Measurements from ENCODE around the gene GPLD1.
"Not testable (repeated sequence)": the region's sequence is repeated elsewhere in the genome, so short reads cannot be mapped to it uniquely, and the experiment has no call there.

The GPLD1 gene

DNA sequence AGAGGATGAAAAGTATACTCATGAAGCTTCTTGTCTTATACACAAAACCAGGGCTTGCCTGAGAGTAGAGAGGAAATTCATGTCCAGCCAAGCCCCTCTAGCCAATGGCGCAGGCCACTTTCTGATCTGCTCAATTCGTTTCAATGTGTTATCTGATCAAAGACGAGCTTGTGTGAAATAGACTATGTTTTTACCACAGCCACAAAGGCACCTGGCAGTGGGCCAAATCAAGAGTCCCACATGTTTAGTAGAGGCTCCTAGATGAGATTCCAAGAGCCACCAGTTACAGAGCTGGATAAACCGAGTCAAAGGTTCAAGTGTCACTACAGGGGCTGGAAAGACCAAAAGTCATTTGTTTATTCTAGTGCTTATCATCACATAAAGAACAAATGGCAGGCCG, 34.9 kb downstream of the GPLD1 start:
- DNase-seq (ENCODE audit: low read depth, low spot score) = no peak

DNA sequence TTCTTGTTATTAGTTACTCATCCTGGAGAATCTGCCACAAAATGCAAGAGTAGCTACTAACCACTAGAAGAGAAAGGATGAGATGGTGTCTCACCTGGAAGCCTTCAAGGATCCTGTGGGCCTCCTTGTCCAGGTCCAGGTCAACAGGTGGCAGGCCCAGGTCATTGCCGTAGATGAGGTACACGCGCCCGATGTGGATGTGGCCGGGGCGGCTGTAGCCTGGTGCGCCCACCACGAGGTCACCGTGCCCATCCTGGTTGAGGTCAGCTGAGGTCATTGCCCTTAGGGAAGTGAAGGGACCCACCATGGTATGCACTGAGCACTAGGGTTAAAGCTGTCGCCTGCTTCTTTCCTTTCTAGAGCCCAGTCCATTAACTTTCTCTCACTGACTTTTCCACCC, 35.5 kb downstream of the GPLD1 start:
- DNase-seq (ENCODE audit: low read depth, low spot score) = no peak

DNA sequence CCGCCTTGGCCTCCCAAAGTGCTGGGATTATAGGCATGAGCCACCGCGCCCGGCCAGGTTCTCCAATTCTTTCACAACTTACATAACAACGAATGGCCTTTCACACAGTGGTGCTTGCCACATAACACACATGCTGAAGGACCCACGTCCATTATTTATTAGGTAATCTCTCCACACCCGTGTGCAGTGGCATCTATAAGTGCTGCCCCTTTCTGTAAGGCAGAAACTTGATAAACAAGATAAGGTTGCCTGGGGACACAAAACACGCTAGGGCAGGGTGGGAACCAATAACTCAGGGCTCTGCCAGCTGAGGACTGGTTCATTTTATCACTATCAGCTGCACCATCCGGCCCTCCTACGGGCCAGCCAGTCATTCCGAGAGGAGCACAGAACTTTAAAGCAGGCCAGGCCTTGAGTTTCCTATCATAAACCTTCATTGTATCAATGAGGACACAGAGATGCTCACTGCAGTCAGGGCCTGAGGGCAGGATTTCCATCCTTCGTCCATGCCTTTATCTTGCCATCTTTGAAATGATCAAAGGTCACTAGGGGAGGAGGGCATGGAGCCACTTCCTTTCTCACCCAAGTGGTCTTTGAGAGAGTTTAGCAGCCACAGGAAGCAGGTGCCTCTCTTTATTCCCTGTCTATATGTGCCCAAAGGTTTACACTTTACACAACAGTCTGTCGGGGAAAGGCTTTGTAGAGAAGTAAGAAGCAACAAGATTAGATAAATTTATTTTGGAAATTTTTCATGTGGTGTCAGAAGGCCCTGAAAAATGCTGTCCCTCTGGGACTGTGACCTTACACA, 37.6 kb downstream of the GPLD1 start:
- no peak for DNase-seq (ENCODE audit: low read depth, low spot score)

DNA sequence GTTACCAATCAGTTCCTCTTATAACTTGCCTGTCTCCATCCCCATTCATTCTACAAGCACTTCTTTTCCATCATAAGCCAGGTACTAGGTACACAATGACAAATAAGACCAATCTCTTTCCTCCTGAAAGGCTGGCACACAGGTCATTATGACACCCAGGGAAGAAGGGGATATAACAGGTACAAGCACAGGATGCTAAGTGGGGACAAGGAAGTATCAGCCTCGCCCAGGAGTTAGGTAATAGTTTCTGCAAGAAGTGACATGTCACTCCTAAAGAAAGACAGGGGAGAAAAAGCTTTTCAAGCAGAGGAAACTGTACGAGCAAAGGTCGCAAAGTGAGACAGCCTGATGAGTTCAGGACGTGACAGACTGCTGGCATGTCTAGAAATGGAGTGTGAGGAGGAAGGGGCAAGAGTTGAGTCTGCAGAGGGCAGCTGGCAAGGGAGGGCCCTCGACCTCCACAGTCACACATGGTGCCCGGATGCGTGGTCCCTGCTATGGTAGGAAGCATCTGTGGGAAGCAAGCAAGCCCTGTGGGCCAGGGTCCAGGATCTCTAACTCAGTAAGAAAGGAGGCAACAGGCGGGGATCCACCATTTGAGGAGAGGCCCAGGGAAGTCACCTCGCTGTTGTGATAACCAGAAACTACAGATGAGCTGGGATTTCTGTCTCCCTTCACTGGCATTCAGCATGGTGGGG, 40.4 kb downstream of the GPLD1 start:
- no peak for DNase-seq (ENCODE audit: low read depth, low spot score)

DNA sequence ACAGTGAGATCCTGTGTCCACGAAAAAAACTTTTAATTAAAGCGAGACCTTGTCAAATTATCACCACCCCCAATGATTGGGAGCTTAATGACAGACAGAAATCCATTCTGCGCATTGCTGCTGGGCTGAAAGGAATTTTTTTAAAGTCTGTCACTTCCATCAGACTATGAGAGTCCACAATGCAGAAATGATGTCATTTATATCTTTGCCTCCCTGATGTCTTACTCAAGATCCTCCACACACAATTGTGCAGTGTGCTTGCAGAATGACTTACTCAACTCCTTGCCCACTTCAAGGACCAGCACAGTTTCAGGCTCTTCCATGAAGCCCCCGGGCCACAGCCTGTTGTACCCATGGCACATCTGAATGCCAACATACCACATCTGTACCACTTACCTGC, 41.0 kb downstream of the GPLD1 start:
- DNase-seq (ENCODE audit: low read depth, low spot score) = no peak

DNA sequence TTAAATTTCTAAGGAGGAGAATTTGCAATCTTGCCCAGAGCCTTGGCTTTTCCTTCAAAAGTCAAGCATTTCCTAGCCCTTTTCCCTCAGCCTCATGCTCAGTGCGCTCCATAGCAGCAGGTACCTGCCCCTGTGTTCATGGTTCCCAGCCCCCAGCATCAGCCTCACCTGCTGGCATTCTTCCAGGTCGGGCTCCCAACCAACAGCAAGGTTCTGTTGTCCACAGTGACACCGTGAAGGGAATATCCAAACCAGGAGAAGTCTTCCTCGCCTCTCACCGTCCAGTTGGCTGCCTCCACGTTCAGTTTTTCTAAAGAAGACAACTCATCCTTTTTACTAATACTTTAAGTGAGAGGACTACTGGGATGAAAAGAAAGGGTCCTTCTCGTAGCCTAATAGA, 42.7 kb downstream of the GPLD1 start:
- no peak for DNase-seq (ENCODE audit: low read depth, low spot score)

DNA sequence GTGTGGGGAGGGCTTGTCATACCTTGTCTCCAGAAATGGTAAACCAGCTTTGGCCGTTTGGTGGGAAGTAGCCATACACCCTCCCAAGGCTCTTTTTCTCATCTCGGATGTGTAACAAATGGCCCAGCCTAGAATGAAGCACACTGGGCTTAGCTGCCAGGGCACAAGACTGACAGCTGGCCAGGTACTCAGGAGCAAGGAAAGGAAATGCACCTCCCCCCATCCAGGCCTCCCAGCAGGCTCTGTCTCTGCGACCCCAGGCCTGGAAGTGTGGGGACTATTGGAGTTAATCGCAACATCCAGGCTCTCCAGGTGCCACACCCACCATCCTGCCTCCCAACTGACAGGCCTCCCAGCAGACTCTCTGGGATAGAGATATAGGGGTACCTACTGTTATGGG, 43.7 kb downstream of the GPLD1 start:
- DNase-seq (ENCODE audit: low read depth, low spot score) = no peak

DNA sequence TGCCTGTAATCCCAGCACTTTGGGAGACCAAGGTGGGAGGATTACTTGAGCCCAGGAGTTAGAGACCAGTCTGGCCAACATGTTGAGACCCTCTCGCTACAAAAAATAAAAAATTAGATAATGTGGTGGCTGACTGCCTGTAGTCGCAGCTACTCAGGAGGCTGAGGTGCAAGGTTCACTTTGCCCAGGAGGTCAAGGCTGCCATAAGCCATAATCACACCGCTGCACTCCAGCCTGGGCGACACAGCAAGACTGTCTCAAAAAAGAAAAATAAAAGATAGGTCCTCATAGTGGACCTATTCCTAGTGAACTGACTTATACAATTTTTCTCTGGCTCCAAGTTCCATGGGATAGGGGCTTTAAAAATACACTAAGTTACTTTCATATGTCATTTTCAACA, 44.8 kb downstream of the GPLD1 start:
- no peak for DNase-seq (ENCODE audit: low read depth, low spot score)

DNA sequence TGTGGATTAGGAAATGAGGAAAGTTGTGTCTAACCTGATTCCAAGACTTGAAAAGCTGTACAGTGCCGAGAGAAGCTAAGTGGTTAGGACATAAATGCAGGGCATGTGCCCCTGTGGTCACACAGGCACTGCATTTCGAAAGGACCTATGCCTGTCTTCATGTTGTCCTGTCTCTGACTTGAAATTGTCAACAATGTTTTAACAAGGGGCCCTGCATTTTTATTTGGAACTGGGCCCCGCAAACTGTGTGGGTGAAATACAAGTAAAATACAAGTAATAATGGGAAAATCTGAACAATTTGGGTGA, 47.8 kb downstream of the GPLD1 start:
- DNase-seq (ENCODE audit: low read depth, low spot score) = no peak

DNA sequence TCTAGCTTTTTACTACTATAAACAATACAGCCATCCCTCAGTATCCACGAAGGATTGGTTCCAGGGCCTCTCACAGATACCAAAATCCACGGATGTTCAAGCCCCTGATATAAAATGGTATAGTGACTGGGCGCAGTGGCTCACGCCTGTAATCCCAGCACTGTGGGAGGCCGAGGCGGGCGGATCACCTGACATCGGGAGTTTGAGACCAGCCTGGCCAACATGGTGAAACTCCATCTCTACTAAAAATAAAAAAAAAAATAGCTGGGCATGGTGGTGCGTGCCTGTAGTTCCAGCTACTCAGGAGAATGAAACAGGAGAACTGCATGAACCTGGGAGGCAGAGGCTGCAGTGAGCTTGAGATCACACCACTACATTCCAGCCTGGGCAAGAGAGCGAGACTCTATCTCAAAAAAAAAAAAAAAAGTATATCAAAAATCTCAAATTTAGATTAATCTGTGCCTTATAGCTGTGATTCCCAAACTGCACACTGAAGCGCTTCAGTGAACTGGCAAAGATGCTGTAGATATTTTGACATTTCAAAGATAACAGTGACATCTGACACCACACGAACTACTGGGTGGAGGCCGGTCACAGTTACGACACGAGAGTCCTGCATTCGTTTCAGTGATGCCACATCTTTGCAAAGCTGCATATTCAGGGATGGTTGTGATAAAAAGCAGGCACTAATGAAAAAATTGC, 48.3 kb downstream of the GPLD1 start:
- no peak for DNase-seq (ENCODE audit: low read depth, low spot score)

DNA sequence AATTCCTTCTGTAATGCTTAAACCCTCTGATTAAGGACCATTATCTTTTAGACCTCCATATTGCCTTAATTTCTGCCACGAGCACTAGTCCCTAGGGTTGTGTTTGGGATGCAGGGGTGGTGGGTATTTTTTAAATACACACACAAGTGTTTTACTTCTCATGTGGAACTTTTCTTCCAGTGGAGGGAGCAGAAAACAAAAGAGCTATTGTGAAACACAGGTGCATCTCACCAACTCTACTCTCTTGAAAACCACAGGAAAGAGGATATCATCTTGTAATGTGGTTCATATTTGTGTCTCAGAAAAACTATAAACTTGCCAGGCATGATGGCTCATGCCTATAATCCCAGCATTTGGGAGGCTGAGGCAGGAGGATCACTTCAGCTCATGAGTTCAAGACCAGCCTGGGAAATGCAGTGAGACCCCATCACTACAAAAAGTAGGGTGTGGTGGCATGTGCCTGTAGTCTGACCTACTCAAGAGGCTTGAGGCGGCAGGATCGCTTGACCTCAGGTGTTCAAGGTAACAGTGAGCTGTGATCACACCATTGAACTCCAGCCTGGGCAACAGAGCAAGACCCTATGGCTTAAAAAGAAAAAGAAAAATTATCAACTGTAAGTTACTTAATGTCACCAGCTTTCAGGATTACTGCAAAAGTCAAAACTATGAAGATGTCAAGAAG, 49.4 kb downstream of the GPLD1 start:
- DNase-seq (ENCODE audit: low read depth, low spot score) = no peak

DNA sequence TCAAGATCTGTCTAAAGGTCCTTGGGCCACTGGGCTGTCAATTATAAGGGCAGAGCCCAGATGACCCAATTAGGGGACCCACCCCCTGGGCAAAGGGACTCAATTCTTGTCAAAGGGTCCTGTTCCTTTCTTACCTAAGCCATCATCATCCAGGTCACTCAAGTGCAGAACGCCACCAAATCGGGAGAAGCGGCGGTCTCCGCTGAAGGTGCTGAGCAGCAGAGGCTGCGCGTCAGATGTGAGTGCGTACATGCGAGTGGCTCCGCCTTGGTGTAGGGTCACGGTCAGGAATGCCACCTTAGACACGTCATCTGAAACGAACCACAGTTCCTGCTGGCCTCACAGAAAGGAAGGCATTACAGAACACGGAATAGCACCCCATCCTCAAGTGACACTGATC, 52.4 kb downstream of the GPLD1 start:
- DNase-seq (ENCODE audit: low read depth, low spot score) = no peak

DNA sequence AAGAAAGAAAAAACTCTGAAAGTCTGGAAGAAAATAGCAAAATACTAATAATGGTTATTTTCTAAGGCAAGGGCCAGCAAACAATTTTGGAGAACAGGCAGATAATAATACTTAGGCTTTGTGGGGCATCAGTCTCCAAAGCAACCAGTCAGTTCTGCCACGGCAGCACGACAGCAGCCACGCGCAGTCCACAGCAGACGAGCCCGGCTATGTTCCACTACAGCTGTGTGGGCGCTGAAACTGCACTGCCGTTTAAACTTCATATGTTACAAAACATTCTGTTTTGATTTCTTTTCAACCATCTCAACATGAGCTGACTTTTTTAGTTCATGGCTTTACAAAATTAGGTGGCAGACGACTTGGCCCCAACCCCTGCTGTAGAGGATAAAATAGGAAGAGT, 56.8 kb downstream of the GPLD1 start:
- no peak for DNase-seq (ENCODE audit: low read depth, low spot score)

DNA sequence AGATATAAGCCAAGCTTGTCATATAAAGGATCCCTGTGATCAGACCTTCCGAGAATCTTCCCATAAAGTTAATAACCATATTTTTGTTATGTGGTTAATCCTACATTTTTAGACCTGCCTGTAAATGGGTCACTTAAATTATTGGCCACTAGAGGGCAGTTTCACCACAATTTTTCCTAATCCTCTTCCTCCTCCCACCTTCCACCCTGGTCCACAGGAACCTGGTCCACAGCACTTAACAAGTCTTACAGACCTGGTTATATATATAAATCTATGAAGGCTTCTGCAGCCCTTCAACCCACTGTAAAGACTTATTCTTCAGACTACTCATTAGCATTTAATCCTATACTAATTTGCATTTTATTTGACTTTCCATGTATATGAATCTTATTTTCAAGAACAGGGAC, 58.3 kb downstream of the GPLD1 start:
- DNase-seq (ENCODE audit: low read depth, low spot score) = no peak

DNA sequence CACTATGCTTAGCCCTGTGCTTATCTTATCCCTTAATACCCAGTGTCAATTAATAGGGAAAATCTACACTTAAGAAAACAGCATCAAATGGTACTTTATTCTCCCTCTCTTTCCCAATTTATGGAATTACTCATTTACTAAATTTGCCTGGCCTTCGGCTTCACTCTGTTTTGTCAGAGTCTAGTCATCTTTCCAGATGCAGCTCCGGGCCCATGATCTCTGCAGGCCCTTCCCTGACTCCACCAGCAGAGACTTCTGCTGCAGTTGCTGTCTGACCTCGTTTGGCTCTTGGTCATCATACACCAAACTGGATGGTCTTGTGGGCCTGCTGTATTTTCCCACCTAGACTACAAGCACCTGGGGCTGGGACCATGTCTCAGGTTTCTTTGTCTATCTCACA, 59.3 kb downstream of the GPLD1 start:
- DNase-seq (ENCODE audit: low read depth, low spot score) = no peak

DNA sequence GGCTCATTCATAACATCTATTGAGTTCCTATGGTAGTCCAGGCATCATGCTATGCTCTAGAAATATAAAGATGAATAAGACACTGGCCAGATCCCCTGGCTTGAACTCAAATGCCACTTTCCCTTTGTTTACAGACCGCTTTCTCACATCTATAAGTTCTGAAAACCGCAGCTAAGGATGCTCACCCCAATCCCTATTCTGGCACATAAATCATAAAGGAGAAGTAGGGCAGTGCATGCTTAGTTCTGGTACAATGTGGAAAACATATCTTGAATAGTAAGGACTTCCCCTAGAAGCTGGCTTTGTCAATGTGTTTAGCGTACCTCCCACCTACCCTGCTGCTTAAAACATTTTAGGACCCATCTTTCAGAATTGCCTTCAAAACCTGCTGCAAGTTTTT, 60.2 kb downstream of the GPLD1 start:
- DNase-seq (ENCODE audit: low read depth, low spot score) = no peak

DNA sequence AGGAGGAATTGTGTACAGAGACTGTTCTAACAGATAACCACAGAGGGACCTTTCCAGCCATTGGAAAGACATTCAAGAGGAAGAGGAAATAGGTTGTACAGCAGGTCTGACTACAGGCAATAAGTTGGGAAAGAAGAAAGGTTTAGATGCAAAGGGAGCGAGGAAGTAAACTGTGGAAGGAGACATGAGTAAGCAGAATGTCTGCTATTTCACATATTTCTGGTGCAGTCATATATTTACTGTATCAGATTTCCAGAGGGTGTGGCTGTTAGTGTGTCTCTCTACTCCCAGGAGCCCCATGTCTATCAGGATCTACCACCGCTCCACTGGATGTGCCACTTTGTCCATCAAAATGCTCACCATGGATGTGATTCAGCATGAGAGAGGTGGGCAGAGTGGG, 60.8 kb downstream of the GPLD1 start:
- DNase-seq (ENCODE audit: low read depth, low spot score) = no peak

DNA sequence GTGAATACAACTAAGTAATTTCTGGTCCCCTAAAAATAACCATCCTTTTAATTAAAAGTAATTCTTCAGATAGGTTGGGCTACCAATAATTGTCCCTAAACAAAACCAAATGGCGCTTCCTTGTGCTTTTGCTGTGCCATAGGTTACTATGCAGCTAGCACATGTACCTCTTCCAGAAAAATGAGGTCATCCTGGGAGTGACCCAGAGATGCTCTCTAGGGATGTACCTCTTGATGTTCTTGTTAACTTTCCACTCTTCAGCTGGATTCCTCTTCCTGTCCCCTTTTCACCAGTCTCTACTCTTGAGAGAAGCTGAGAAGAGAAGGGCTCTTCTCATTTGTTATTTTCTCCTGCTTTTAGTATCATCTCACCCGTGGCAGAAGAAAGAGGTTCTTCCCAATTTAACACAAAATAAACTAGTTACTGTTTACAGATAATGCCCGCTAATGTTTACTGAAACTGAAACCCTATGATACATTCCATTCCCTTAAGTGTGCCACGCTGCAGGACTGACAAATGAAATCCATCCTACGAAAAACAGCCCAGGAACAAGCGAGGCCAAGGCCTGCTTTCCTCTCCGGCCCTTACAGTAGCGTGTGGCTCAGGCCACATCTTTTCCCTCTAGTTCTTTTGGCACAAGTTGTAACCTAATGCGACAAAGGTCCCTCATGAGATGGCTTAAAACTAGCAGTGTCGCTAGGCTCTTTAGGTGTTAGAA, 62.5 kb downstream of the GPLD1 start:
- no peak for DNase-seq (ENCODE audit: low read depth, low spot score)

DNA sequence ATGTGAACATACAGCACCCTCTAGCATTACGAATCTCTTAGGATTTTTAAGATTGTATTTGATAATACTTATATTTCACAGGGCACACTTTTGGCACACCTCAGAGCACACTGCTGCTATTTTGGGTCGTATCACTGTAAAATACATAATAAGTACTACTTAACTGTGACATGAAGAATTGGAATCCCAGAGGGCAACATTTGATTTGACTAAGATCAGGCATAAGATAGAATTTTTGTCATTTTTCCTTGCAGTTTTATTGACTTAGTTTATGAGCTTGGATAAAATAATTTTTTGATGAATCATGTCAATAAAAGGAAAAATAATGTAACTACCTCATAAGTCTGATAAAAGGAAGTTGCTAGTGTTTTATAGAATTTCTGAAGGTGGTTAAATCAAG, 64.3 kb downstream of the GPLD1 start:
- no peak for DNase-seq (ENCODE audit: low read depth, low spot score)

DNA sequence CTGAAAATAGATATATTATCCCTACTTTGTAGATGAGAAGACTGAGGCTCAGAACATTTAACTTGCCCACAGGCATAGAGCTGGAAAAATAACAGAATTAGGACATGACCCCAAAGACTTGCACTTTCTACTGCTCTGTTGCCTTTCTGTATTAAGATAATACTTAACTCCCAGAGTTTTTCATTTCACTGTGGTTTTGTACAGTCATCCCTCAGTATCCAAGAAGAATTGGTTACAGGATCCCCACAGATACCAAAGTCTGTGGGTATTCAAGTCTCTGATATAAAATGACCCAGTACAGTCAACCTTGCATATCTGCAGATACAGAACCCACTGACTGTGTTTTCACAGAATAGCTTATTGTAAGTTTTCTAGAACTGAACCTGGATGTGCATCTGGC, 69.9 kb downstream of the GPLD1 start:
- no peak for DNase-seq (ENCODE audit: low read depth, low spot score)

DNA sequence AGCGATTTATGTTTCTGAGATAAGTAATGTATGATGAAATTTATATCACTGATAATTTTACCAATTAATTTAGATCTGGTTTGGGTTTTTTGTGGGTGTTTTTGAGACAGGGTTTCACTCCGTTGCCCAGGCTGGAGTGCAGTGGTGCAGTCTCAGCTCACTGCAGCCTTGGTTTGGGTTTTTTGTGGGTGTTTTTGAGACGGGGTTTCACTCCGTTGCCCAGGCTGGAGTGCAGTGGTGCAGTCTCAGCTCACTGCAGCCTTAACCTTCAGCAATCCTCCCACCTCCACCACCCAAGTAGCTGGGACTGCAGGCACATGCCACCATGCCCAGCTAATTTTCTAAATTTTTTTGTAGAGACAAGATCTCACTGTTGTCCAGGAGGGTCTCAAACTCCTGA, 73.6 kb downstream of the GPLD1 start:
- DNase-seq (ENCODE audit: low read depth, low spot score) = no peak

DNA sequence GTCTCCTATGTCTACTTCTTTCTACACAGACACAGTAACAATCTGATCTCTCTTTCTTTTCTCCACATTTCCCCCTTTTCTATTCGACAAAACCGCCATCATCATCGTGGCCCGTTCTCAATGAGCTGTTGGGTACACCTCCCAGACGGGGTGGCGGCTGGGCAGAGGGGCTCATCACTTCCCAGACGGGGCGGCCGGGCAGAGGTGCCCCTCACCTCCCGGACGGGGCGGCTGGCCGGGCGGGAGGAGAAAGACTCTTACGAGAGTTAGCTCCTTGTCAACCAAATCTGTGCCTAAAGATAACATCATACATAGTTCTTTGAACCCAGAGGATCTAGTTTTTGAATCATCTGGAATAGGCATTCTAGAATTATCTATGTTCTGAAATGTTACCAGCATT, 74.8 kb downstream of the GPLD1 start:
- not testable (repeated sequence) for DNase-seq (ENCODE audit: low read depth, low spot score)

Measured in activated CD4-positive, CD25-positive, alpha-beta regulatory T cell treated with anti-CD3 and anti-CD28 coated beads, Interleukin-2, amount 50 U/mL, for 16 hours (primary cell).